Rectal smooth muscle tissue (tissue), 1 donor: ENCODE results near the gene MACO1.

Source experiments
- H3K27ac ChIP-seq: one replicate; pipeline ENCODE4 v1.7.0; 2013; ENCODE audit warnings: low read depth, low read length, inconsistent platforms
- H3K27me3 ChIP-seq: one replicate; pipeline ENCODE4 v1.7.0; 2013; ENCODE audit warnings: low read length; ENCODE audit not compliant: control insufficient read depth, insufficient read depth
- H3K36me3 ChIP-seq: one replicate; pipeline ENCODE4 v1.7.0; 2013; ENCODE audit warnings: low read length; ENCODE audit not compliant: control insufficient read depth, insufficient read depth
- H3K4me1 ChIP-seq: one replicate; pipeline ENCODE4 v1.7.0; 2013; ENCODE audit warnings: low read length; ENCODE audit not compliant: control insufficient read depth, insufficient read depth
- H3K4me3 ChIP-seq: one replicate; pipeline ENCODE4 v1.7.0; 2013; ENCODE audit warnings: low read length
- H3K9ac ChIP-seq: one replicate; pipeline ENCODE4 v1.7.0; 2013; ENCODE audit warnings: low read length

Gene MACO1

GRCh38 chr1:25526753-25527152, 96.1 kb downstream of the MACO1 start:
- no peaks in the 10 kb centered on the region for H3K4me1 ChIP-seq
- no peak overlapping the region for H3K27ac ChIP-seq

GRCh38 chr1:25527226-25527846, 96.6 kb downstream of the MACO1 start:
- H3K4me3 ChIP-seq: no peak overlapping the region
- H3K27ac ChIP-seq: no peak overlapping the region
- H3K4me1 ChIP-seq: no peaks in the 10 kb centered on the region
- H3K36me3 ChIP-seq: no peaks in the 10 kb centered on the region
- H3K9ac ChIP-seq: no peak overlapping the region
- H3K27me3 ChIP-seq: no peaks in the 10 kb centered on the region

More at GRCh38 chr1:25526753-25527152, 96.1 kb downstream of the MACO1 start:
- no peak overlapping the region for H3K9ac ChIP-seq
- no peaks in the 10 kb centered on the region for H3K27me3 ChIP-seq
- no peak overlapping the region for H3K4me3 ChIP-seq
- H3K36me3 ChIP-seq: no peaks in the 10 kb centered on the region

DNA sequence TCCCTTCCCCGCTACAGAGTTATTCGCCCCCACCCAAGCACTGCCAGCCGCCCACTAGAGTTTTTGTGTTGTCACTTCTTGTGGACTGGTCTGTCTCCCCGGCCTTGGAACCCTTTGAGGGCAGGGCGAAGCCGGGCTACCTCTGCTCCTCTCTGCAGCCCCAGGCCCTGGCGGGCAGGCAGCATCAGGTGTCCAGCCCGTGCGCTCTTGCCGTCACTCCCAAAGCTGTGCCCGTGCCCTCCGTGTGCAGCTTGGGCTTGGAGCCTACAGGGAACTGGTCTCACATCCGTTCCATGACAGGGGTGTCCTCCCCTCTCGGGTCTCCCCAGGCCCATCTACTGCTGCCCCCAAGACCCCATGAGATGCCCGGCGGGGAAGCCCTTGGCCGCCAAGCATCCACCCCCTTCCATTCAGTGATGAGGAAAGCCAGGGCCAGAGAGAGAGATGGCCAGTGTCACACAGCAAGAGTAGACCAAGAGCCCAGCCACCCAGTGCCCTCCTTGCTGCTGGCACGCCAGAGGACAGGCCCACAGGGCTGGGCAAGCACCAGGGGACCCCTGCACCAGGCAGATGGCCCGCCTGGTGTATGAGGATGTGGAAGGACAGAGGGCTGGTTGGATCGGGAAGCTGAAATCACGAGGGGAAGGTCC, 97.4 kb downstream of the MACO1 start:
- no peaks in the 10 kb centered on the region for H3K36me3 ChIP-seq

GRCh38 chr1:25528881-25529517, 98.3 kb downstream of the MACO1 start:
- Histone ChIP-seq H3K4me1 (no peaks in the 10 kb centered on the region), H3K9ac (no peak overlapping the region), H3K36me3 (no peaks in the 10 kb centered on the region), H3K27ac (no peak overlapping the region), H3K27me3 (no peaks in the 10 kb centered on the region), H3K4me3 (no peak overlapping the region)

More for the DNA sequence above, 97.4 kb downstream of the MACO1 start:
- Histone ChIP-seq H3K4me3 (no peak overlapping the region), H3K9ac (no peak overlapping the region), H3K4me1 (no peaks in the 10 kb centered on the region), H3K27ac (no peak overlapping the region), H3K27me3 (no peaks in the 10 kb centered on the region)

DNA sequence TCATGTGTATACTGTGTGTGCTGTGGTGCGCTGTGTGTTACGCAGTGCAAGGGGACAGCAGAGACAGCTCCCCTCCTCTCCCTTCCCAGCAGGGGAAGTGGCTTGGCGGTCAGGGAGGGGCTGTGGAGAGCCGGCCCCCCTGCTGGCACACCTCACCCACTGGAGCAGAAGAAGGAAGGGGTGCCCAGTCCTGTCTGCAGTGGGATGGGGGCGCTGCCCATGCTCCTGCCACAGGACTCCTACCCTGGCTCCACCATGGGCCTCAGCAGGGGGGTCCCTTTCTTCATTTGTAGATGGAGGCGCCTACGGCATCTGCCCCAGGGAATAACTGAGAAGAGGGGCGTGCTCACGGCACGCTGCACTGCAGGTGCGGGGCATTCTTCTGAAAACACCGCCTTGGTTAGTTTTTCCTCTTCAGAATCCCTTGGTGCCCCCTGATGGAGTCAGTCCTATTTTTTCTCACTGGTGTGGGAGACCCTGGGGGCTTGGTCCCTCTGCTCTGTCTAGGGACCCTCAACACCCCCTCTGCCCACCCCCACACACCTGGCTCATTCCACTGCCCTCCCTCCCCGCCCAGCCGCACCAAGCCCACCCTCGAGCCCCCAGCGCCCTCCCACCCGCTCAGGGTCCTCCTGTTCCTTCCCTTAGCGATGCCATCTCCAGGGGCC, 99.0 kb downstream of the MACO1 start:
- H3K4me3 ChIP-seq: no peak overlapping the region
- no peaks in the 10 kb centered on the region for H3K4me1 ChIP-seq
- no peaks in the 10 kb centered on the region for H3K27me3 ChIP-seq
- no peaks in the 10 kb centered on the region for H3K36me3 ChIP-seq
- H3K9ac ChIP-seq: no peak overlapping the region
- H3K27ac ChIP-seq: no peak overlapping the region

DNA sequence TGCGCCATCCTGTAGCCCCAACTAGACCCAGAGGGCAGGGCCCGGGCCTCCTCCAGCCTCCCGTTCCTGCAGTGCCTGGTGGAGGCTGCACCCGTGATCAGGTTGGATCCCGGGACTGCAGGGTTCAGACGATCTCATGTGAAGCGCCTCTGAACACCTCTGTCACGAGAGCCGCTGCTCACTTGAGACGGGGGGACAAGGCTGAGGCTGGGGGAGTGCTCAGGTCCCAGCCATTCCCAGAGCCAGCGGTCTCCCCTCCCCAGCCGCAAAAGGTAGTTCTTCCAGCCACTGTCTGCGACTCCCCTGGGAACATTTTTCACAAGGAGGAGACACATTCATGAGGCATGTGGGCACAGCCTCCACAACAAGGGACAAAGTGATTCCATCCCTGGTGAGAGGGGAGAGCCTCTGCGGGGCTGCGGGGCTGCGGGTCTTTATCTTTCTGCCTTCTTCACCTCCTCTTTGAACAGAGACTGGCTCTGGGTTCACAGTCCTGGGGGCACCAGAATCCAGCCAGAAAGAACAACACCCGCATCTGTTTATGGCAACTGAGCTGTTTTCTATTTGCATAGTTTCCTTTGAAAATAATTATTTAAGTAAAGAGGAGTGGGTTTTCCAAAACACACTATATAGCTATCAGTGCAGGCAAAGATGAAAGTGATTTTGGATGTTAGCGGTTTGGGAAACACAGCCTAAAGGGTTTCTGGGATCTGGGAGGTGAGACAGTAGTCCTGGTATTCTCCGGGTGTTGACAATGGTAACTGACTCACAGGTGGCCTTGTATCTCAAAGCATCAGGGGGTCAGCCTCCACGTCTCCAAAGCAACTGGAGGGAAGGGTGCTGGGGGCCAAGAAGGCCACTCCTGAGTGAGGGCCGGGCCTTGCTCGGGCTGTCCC, 99.7 kb downstream of the MACO1 start:
- Histone ChIP-seq H3K4me3 (no peak overlapping the region), H3K9ac (no peak overlapping the region), H3K27me3 (no peaks in the 10 kb centered on the region), H3K36me3 (no peaks in the 10 kb centered on the region), H3K27ac (no peak overlapping the region), H3K4me1 (no peaks in the 10 kb centered on the region)

GRCh38 chr1:25531082-25531461, 100.4 kb downstream of the MACO1 start:
- no peaks in the 10 kb centered on the region for H3K4me1 ChIP-seq
- H3K27ac ChIP-seq: no peak overlapping the region
- no peaks in the 10 kb centered on the region for H3K27me3 ChIP-seq
- no peak overlapping the region for H3K4me3 ChIP-seq
- no peak overlapping the region for H3K9ac ChIP-seq
- no peaks in the 10 kb centered on the region for H3K36me3 ChIP-seq

DNA sequence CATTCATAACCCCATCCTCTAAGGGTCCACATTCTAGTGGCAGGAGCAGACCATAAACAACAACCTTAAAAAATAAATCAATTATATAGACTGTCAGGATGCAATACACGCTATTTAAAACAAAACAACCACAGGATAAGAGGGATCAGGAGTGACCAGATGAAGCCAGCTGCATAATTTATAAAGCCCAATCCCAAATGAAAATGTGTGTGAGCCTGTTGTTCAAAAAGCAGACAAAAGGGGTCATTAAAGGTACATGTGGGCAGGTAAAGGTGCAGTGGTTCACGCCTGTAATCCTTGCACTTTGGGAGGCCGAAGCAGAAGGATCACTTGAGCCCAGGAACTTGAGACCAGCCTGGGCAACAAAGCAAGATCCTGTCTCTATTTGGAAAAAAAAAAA, 102.3 kb downstream of the MACO1 start:
- H3K4me3 ChIP-seq: no peak overlapping the region
- no peaks in the 10 kb centered on the region for H3K36me3 ChIP-seq
- H3K27me3 ChIP-seq: no peaks in the 10 kb centered on the region
- no peaks in the 10 kb centered on the region for H3K4me1 ChIP-seq
- no peak overlapping the region for H3K9ac ChIP-seq
- no peak overlapping the region for H3K27ac ChIP-seq

DNA sequence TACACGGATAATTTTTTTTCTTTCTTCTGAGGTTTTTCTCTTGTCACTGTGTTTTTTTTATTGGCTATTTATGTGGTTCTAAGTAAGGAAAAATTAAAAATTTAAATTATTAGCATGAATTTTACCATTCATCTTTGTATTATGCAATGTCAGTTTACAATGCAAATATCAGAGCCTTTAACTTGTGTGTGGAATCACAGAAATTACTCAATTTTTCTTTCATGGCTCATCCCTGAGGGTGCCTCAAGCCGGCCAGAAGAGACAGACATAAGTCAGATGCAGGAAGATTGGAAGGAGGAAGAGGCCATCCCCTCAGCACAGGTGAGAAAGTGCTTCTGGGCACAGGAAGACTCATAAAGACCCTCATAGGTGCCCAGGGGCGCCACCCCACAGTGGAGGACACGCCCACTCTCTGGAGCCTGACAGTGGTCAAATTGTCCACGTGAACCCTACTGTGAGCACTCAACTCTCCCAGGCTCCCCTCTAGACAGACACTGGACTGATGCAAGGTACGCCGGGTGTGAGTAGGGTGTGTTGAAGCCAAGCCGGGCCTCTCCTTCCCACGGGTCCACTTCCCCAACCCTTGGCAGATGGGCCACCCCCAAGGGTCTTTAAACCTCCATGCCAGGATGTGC, 103.2 kb downstream of the MACO1 start:
- Histone ChIP-seq H3K27me3 (no peaks in the 10 kb centered on the region), H3K36me3 (no peaks in the 10 kb centered on the region), H3K9ac (no peak overlapping the region), H3K27ac (no peak overlapping the region), H3K4me1 (no peaks in the 10 kb centered on the region), H3K4me3 (no peak overlapping the region)

GRCh38 chr1:25534410-25534788, 103.7 kb downstream of the MACO1 start:
- Histone ChIP-seq H3K9ac (no peak overlapping the region), H3K4me1 (no peaks in the 10 kb centered on the region), H3K4me3 (no peak overlapping the region), H3K36me3 (no peaks in the 10 kb centered on the region), H3K27ac (no peak overlapping the region), H3K27me3 (no peaks in the 10 kb centered on the region)

GRCh38 chr1:25536124-25536523, 105.4 kb downstream of the MACO1 start:
- Histone ChIP-seq H3K4me3 (no peak overlapping the region), H3K36me3 (no peaks in the 10 kb centered on the region), H3K27me3 (no peaks in the 10 kb centered on the region), H3K27ac (no peak overlapping the region), H3K9ac (no peak overlapping the region), H3K4me1 (no peaks in the 10 kb centered on the region)
